IPS-11a (cell line): ENCODE measurements around the gene CTNNA1.
"Not testable (repeated sequence)": the region's sequence is repeated elsewhere in the genome, so short reads cannot be mapped to it uniquely, and the experiment has no call there.

Experiments used
- H3K4me3 ChIP-seq: one replicate; pipeline ENCODE4 v1.5.1; 2013; ENCODE audit warnings: low read depth, low read length, control low read depth

The CTNNA1 gene

DNA sequence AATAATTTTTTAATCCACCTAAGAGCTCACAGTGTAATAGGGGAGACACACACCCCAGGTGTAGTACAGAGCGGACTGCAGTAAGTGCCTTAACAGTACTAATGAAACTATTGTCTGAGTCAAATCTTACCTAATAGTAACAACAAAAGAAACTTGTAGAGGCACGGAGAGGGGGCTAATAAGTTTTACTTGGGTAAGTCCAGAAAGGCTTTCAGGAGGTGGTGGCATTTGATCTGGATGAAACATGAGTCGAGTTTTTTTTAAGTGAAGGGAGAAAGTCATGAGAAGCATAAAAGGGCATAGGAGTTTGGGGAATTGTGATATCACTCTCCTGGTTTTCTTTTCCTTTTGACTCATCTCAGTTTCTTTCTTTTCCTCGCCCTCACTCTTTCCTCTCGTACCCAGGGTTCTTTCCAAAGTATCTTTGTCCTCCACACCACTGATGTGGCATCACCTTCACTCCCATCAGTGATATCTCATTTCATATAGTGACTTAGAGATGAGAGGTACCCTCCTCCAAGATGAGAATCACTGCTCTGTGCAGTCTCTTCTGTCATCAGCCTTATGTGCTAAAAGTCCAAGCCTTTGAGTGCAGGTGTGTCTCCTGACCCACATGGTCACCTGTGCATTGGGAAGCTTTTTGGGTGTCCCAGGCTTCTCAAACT, 2.0 kb downstream of the CTNNA1 start:
- no peak overlapping the region for H3K4me3 ChIP-seq

DNA sequence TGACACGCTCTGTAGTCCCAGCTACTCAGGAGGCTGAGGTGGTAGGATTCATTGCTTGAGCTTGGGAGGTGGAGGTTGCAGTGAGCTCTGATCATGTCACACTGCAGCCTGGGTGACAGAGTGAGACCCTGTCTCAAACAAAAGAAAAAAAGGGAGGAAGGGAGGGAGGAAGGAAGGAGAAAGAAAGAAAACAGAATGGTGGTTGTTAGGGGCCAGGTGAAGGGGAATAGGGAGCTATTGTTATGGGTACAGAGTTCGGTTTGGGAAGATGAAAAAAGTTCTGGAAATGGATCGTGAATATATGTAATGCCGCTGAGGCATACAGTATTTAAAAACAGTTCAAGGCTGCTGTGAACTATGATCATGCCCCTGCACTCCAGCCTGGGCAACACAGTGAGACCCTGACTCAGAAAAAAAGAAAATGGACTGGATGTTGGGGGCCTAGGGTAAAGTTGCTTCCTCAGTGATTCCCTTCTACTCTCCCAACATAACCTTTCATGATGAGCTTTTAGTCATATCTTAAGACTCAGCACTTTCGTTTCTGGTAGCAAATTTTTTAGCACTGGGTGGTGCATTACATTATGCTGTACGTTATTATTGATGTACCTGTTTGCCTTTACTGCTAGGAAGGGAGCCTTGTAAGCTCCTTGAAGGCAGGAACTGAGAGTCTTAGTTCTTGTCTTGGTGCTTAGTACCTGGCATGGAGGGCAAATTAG, 4.0 kb downstream of the CTNNA1 start:
- H3K4me3 ChIP-seq: no peak overlapping the region

DNA sequence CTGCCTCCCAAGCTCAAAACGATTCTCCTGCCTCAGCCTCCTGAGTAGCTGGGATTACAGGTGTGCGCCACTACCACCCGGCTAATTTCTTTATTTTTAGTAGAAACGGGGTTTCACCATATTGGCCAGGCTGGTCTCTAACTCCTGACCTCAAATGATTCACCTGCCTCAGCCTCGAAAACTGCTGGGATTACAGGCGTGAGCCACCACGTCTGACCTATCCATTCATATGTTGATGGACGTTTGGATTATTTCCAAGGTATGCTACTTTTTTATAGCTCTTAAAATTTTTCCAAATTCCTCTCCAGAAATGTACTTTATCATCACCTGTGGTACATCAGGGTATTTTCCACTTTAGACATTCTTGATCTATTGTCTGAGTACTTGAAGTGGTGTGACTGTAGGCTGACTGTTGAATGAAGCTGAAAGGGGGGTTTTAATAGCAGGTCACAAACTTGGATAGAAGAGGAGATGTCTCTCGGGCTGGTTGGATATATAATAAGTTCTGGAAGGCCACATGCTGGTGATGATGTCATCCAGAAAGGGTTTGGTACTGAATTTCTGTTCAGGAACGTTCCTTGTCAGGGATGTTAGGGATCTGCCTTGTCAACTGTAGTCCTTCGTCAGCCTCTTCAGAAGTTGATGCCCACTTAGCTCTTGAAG, 7.4 kb downstream of the CTNNA1 start:
- H3K4me3 ChIP-seq: no peak overlapping the region

DNA sequence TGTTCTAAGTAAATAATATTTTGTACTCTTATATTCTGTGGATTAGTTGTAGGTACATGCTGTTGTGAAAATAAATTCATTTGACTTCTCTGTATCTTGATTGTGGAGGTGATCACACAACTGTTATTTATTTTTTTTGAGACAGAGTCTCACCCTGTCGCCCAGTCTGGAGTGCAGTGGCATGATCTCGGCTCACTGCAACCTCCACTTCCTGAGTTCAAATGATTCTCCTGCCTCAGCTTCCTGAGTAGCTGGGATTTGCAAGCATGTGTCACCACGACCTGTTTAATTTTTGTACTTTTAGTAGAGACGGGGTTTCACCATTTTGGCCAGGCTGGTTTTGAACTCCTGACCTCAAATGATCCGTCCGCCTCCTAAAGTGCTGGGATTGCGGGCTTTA, 7.9 kb downstream of the CTNNA1 start:
- H3K4me3 ChIP-seq: not testable (repeated sequence)

DNA sequence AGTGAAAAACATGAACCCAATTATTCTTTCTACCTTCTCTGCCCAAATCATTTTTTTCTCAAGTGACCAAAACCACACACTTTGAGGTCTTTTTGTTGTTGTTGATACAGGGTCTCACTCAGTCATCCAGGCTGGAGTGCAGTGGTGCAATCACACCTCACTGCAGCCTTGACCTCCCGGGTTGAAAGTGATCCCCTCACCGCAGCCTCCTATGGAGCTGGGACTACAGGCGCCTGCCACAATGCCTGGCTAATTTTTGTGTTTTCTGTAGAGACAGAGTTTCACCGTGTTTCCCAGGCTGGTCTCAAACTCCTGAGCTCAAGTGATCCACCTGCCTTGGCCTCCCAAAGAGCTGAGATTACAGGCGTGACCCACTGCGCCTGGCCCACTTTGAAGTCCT, 8.4 kb downstream of the CTNNA1 start:
- not testable (repeated sequence) for H3K4me3 ChIP-seq

DNA sequence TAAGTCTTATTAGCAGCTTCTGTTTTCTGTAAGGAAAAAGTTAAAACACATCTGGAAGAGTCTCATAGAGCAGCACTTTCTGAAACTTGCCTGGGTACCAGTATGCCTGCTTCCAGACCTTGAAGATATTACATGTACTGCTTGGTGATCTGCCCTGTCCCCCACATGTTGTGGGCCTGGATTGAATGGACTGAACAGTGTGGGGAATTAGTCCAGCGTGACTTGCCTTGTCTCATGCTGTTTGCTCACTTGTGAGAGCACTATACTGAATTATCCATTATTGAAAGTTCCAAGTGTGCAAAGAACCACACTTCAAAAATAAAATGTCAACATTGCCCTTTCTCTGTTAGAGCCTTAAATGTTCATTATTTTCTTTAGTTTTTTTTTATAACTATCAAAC, 8.9 kb downstream of the CTNNA1 start:
- H3K4me3 ChIP-seq: no peak overlapping the region

DNA sequence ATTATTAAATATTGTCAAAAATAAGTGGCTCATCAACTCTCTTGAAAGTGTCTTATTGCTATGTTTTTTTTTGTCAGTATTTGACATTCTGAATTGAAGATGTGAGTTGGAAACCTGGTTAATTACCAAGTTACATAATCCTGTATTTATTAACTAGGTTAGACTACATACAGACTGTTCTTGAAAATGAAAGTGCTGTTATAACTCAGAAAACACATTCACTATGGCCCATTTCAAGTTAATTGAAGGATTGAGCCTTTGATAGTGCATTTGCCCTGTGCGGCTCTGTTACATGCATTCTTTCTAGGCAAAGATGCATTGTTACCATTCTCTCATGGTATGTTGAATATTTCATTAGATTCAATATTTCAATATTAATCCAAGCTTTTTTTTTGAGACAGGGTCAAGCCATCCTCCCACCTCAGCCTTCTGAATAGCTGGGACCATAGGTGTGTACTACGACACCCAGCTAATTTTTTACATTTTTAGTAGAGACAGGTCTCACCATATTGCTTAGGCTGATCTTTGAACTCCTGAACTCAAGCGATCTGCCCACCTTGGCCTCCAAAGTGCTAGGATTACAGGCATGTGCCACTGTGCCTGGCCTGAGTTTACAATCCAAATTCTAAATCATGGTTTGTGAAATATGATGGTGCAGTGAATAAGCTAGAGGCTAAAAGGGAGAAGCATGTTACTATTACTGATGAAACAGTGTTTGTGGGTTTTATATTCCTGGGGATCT, 10.0 kb downstream of the CTNNA1 start:
- no peak overlapping the region for H3K4me3 ChIP-seq

DNA sequence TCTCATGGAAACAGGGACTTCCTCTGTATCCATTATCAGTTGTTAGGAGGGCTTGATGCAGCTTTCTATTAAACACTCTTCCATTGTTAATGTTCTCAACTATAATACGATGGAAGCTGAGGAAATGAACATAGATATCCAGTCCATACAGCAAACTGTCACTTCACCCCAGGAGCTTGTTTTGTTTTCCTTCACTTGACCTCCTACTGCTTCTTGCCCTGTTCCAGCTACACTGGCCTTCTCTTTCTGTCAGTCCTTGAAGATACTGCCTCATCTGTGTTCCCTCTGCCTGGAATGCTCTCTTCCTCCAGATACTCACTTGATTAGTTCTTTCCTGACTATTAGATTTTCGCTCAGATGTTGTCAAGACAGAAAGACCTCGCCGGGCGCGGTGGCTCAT, 17.1 kb downstream of the CTNNA1 start:
- no peak overlapping the region for H3K4me3 ChIP-seq

DNA sequence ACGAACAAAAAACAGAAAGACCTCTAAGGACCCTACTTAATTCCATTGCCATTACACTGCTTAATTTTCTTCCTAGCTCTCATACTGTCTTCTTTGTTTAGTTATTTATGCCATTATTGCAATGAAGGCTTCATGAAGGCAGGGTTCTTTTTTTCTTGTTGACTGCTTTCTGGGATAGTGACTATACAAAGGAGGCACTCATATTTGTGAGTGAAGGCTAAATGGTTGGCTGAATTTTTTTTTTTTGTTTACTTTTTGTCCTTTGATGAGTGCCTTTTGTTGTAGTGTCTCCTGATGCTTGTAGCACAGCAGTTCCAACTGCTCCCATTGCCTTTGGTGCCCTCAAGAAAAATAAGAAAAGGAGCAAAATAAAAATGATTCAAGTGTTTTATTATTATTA, 17.8 kb downstream of the CTNNA1 start:
- no peak overlapping the region for H3K4me3 ChIP-seq

DNA sequence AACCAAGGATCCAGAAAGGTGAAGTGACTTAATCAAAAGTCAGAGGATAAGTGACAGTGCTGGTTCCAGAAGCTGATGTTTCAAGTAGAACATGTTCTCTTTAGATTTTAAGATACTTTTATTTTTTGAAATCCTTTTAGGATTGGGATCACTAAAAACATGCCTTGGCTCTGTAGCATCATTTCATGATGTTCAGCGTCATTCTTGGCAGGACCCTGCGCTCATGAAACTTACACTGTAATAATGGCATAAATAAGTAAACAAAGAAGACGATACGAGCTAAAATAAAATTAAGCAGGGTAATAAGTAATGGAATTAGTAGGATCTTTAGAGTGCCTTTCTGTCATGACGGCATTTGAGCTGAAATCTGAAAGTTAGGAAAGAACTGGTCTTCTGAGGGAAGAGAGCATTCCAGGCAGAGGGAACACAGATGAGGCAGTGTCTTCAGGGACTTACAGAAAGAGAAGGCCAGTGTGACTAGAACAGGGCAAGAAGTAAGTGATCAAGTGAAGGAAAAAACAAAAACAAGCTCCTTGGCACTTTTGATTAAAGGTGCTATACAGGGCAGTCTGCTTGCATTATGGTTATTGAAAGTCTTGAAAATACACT, 19.9 kb downstream of the CTNNA1 start:
- no peak overlapping the region for H3K4me3 ChIP-seq

DNA sequence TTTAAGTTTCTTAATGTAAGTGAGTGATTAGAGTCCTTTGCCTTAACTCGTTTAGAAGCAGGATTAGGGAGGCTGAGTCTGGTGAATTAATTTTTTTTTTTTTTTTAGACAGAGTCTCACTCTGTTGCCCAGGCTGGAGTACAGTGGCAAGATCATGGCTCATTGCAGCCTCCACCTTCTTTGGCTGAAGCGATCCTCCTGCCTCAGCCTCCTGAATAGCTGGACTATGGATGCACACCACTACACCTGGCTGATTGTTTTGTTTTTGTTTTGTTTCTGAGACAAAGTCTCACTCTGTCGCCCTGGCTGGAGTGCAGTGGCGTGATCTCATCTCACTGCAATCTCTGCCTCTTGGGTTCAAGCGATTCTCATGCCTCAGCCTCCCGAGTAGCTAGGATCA, 20.4 kb downstream of the CTNNA1 start:
- not testable (repeated sequence) for H3K4me3 ChIP-seq

DNA sequence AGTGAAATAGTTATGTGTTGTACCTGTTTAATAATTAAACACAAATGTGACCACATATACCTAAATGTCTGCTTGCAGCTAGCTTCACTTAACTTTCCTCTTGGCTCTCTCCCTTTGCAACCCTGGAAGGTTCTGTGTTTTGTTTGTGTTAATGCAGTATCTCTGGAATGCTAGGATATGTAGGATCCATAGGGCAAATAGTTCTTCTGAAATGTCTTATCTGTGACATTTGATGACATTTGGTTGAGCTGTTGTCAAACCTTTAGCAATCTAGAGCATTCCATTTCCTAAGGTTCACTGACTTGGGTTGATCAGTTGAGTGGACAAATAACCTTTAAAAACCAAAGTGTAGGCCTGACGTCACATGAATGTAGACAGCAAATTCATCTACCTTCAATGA, 21.8 kb downstream of the CTNNA1 start:
- no peak overlapping the region for H3K4me3 ChIP-seq

DNA sequence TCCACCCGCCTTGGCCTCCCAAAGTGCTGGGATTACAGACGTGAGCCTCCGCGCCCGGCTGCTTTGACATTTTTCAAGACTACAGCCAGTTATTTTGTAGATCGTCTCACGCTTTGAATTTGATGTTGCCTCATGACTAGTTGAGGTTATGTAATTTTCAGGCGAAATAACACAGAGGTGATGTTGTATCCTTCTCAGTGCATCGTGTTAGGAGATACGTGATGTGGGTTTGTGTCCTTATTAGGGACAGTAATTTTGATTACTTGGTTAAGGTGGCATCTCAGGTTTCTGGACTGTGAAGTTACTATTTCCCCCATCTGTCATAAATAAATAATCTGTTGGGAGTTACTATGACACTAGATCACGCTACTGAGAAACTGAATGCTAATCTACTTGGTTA, 25.0 kb downstream of the CTNNA1 start:
- no peak overlapping the region for H3K4me3 ChIP-seq

DNA sequence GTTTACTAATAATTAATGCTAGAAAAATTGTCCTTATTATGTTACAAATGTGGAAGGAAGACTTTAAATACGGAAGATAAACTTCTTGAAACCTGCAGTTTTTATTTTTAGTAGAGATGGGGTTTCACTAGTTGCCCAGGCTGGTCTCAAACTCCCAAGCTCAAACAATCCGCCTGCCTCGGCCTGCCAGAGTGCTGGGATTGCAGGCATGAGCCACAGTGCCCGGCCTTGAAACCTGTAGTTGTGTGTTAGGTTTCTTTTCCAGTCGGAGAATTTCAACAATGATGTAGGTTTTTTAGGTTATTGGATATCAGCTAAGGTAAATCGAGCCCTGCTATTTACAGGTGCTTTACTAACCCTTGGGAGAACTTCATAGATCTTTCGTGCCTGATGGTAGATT, 30.8 kb downstream of the CTNNA1 start:
- H3K4me3 ChIP-seq: no peak overlapping the region

DNA sequence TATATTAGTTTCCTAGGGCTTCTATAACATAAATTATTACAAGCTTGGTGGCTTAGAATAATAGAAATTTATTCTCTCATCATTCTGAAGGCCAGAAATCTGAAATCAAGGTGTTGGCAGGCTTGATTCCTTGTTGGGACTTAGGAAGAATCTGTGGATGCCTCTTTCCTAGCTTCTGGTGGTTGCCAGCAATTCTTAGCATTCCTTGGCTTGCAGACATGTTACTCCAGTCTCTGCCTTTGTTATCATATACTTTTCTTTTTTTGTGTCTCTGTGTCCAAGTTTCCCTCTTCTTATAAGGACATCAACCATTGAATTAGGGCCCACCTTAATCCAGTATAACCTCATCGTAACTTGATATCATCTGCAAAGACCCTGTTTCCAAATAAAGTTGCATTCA, 31.4 kb downstream of the CTNNA1 start:
- no peak overlapping the region for H3K4me3 ChIP-seq

DNA sequence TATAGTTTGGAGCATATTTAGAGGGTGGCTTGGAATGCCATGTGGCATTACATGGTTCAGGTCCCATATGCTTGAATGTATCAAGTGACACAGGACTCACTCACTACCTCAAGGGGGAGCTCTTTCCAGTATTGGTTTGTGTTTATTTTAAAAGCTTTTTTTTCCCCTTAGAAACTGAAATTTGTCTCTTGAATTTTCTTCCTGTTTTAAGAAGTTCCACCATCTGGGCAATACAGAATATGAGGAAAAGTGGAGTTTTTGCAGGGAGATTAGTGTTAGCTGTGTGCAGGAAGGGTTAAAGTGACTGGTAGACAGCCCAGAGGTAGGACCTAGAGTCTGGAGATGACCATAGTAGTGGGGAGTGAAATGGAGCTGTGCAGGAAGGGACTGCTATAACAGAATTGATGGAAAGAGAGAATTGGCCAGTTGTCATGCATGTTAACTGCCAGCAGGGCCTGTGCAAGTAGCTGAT, 36.6 kb downstream of the CTNNA1 start:
- H3K4me3 ChIP-seq: no peak overlapping the region

DNA sequence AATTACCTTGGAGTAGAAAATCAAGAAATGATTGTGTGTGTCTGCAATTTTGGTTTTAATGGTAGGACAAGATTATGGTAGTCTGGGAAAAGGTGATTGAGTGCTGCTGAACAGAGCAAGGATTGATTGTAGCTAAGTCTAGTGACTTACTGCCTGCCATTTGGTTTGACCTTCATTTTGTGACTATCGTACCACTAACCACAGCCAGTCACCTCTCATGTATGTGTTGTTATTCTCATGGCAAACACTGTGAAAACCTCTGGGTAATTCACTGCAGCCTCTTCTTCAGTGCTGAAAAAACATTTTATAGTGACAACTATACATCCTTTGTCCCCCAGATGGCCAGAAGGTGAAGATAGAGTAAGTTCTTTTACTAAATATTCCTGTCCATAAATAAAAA, 37.5 kb downstream of the CTNNA1 start:
- H3K4me3 ChIP-seq: no peak overlapping the region

DNA sequence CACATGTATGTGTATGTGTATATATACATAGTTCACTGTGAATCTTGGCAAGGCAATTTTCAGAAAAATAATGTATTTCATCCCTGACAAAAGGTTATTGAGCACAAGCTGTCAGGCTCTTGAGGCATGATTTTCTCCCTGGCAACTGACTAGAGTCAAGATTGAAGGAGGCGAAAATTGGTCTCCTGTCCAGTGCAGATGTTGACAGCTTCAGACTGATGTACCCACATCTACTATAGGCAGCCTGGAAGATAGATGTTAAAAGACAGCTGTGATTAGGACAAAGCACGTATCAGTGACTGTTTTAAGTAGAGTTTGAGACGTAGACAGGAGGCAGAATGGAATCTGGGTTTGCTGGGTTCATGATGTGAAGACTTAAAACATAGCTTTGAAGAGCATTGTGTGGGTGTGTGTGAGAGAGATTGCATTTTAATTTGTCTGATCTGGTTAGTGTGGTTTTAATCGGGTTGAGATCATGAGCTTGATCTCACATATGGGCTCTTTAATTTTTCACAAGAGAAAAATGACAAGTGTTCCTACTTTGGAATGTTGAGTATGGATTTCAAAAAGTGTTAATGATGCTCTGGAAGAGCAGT, 39.1 kb downstream of the CTNNA1 start:
- no peak overlapping the region for H3K4me3 ChIP-seq

DNA sequence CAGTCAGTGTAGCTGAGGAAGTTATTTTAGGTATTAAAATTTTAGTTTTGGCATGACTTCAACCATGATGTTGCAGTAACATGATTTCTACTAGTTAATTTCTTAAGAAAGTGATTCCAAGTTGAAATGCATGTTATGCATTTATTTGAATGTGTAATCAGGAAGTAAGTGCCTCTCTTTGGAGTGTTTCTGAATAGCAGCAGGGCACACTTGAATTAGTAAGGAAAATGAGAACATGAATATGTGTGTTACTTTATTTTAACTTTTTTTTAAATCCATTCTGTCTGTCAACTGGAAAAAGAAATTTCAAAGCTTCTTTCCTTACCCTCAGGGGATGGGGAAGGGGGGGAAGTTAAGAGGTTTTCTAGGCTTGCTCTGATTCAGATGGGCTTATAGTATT, 40.4 kb downstream of the CTNNA1 start:
- no peak overlapping the region for H3K4me3 ChIP-seq

DNA sequence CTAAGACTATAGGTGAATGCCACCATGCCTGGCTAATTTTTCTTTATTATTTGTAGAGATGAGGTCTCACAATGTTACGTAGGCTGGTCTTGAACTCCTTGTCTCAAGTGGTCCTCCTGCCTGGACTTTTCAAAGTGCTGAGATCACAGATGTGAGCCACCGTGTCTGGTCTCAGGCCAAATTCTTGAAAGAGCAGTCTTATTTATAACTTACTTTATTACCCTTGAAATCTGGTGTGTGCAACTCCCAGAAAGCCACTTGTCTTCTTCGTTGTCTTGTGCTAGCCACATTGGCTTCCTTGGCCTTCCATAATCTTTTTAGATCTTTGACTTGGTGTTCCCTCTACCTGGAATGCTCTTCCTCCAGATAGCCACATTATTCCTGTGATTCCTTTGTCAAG, 50.1 kb downstream of the CTNNA1 start:
- no peak overlapping the region for H3K4me3 ChIP-seq

DNA sequence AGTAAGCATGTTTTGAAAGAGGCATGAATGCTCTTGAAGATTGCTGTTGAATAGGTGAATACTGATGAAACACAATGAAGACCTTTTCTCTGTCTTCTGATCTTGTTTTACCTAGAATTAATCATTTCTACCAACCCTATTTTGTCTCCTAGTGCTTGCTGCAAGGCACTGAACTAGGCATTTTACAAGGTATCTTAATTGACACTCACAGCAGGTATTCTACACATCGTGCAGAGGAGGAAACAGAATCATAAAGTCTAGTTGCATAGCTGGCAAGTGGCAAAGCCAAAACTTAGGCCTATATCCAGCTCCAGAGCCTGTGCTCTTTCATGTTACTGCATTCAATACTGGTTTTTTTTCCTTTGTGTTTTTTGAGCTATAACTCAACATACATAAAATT, 50.7 kb downstream of the CTNNA1 start:
- H3K4me3 ChIP-seq: no peak overlapping the region
